HG03565 (cell line): ENCODE results near the gene CYSTM1.

ENCODE experiments used
- ATAC-seq: cut with Tn5 transposase; IDR thresholded peaks from one replicate; pipeline ENCODE4 v1.9.1; 2021; ENCODE audit warnings: mild to moderate bottlenecking, moderate library complexity; ENCODE audit not compliant: unreplicated experiment

The CYSTM1 gene

DNA sequence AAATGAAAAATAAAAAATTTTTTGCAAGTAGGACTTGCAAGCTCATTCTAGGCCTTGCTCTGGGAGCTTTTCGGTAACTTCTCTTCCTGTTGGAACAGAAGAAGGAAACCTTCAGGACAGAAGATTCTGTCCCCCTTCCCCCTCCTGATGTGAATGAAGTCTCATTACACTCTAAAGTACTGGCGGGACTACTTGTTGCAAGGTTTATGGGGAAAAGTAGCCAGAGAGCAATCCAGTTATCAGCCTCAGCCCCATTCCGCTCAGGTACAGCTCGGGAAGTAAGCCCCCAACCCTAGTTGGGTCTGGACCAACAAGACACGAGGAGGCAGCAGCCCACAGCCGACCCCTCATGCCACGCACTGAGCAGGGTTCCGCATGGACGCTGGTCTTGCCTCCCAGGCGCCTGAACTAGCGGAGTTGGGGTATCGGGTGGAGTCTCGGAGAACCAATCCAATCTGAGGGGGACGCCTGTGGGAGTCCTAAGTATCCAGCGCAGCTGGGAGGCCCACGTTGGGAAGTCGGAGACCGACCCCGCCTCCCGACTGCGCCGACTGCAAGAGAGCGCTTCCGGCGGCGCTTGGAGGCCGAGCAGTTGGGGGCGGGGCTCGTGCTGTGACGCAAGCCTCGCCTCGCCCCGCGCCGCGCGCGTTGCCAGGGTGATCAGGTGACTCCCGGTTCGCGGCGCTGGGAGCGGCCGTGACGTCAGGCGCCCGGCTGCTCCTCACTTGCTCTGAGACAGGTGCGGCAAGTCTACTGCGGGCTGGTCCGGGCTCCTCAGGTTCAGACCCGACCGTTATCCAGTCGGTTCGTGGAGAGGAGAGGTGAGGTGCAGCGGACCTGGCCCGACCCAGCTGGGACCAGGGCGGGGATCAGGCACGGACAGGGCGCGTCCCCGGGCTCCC lies at the start of gene CYSTM1:
CYSTM1 (plus strand) TSS at position 724 of the 902 bp plus-strand sequence. CDS start 19,278 bp downstream, outside the sequence.
- peak; percentile 90 for ATAC-seq

DNA sequence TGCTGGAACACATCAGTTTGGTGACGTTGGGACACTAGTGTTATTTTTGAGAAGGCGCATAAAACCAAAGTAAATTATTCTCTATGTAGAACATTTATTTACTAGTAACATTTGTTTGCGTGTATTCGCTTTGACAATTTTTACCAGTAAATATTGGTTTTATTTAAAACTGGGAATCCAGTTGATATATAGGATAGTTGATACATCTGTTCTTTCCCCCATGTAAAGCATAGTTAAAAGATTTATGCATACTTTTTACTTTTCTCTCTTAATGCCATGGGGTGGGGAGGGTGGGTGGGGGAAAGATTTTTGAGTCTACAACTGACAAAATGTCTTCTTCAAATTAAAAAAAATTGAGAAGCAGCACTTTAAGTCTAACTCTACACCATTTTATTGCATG lies 49.4 kb upstream of the CYSTM1 start, which contains the start of gene IGIP:
IGIP (plus strand) TSS at position 301 of the 400 bp plus-strand sequence. CDS start 2,540 bp downstream, outside the sequence.
- ATAC-seq, result no peak

DNA sequence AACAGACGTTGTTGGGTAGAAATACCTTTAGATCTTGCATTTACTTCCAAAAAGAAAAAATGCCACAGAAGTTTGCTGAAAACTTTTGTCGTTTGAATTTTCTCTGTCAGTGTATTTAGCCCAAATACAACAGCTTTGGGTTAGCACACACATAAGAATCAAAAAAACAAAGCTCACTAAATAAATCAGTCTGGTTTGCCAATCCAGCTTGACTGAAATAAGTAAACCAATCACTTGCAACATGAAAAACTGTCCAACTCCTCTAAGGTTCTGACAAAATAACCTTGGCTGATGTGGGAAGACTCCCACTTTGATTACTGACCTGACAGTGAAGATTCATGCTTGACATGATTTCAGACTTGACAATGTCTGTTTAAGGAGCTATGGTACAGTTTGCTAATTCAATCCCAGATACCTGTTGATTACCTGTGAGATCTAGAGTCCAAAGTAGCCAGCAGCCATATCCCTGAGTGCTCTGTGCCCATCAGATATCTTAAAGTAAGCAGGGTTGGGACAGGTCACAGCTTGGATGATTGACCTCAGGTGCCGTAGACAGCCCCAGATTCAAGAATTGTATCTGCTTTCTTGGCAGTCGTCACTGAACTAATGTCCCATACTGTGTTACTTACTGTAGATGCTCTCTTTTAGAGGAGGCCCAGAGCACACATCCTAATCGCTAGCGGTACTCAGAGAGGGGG lies 48.5 kb upstream of the CYSTM1 start:
- no peak for ATAC-seq

DNA sequence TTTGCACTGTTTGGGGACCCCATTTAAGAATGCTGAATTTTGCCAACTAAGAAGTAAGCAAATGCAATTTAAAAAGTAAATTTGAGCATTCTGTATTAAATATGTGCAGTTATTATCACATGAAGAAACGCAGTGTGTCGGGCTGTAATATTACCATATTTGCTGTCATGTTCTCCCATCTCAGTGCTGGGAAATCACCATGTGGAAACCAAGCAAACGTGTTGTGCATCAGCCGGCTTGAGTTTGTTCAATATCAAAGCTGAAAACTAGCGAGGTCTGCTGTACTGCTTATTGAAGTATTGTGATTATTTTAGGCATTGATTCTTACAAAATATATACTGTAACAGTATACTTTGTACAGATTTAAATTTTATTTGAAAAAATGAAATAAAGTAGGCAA lies 46.6 kb upstream of the CYSTM1 start:
- no peak for ATAC-seq

- no peak for ATAC-seq
These were observed 43.8 kb upstream of the CYSTM1 start for GRCh38 chr5:140130949-140131733.

DNA sequence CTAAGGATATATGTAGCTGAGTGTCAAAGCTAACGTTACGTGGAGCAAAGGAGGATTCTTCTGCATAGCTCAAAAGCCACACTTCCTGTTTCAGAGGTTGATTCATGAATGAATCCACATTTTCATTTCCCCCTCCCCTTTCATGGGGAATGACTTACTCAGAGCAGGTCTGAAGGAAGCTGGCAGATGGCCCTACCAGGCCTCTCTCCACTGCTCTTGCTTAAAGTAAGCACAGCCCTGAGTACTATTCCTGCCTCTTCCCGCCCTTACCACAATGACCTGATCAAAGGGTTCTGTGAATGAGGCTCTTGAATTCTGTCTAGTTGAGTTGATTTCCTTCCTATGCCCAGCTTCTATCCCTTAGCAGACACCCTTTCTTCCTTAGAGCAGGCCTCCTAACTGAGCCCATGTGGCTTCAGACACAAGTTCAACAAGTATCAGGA lies 43.0 kb upstream of the CYSTM1 start:
- no peak for ATAC-seq

GRCh38 chr5:140133514-140134167 lies 41.3 kb upstream of the CYSTM1 start:
- no peak for ATAC-seq

GRCh38 chr5:140134277-140134935 lies 40.6 kb upstream of the CYSTM1 start:
- ATAC-seq, result no peak

- ATAC-seq, result no peak
These were observed 39.9 kb upstream of the CYSTM1 start for GRCh38 chr5:140135127-140135526.

GRCh38 chr5:140136624-140137023 lies 38.4 kb upstream of the CYSTM1 start:
- no peak for ATAC-seq

DNA sequence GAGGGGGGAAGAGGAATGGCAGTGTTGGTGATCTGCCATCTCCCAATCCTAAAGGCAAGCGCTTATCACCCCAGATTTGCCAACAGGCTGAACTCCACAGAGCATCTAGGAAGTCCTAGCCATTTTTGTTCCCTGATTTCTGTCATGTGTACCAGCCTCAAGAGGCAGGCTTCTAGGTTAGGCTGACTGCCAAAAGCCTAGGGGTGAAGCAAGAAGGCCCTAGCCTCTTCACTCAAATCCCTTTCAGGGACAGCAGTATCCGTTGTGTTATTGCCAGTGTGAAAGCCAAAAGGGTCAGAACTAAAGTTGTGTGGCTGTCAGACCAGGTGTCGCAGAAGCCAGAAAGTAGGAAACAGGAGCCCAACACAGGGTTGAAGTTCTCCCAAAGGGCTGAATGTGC lies 34.6 kb upstream of the CYSTM1 start:
- ATAC-seq, result no peak

DNA sequence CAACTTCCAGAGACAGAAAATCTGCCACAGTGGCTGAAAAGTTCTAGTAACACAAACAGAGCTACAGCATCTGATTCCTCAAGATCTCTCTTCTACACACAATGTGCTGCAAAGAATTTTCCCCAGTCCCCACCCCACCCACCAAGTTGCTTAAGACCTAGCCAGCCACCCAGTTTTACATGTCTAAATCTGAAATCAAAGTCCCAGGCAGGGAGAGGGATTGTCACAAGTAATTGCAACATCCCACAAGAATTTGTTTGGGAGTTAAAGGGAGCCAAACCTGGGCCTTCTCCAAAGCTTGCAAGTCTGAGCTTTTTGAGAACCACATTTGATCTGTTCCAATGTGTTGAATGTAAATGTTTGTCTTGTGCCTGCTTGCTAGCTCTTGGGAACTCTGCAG lies 33.7 kb upstream of the CYSTM1 start:
- ATAC-seq, result no peak

DNA sequence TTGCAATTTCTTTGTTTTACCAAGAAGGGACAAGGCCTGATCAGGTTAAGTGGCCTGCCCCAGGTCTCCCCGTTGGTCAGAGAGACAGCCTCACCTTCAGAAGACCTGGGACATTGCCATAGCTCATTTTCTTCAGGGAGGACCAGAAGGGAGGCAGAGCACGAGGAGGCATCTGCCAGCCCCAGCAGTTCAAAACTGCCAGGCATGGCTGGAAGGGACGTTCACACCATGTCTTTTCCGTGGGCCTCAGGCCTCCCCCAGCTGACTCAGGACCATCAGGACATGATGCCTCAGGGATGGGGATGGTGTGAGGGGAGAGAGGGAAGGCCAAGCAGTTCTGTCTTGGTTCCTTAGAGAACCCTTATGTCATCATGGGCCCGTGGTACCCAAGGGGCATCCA lies 32.7 kb upstream of the CYSTM1 start:
- no peak for ATAC-seq

- ATAC-seq, result no peak
These were observed 32.1 kb upstream of the CYSTM1 start for GRCh38 chr5:140142856-140143255.

GRCh38 chr5:140143521-140144258 lies 31.3 kb upstream of the CYSTM1 start:
- no peak for ATAC-seq

DNA sequence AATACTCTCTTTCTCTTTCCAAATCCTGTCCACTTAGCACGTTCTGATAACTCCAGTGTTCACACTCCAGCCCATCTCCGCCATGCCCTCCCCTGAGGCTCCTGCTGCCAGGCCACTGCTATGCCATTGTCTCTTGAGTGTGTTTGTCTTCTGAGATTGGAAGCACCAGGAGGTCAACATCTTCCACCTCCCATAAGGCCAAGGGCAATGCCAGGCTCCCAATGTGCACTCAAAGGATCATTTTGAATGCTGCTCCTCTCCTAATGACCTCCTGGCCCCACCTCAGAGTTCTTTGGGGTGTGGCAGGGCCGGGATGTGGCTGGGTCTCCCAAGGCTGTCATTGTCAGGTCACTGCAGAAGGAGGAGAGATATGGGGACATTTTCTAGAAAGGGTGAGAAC lies 29.7 kb upstream of the CYSTM1 start:
- ATAC-seq, result no peak

DNA sequence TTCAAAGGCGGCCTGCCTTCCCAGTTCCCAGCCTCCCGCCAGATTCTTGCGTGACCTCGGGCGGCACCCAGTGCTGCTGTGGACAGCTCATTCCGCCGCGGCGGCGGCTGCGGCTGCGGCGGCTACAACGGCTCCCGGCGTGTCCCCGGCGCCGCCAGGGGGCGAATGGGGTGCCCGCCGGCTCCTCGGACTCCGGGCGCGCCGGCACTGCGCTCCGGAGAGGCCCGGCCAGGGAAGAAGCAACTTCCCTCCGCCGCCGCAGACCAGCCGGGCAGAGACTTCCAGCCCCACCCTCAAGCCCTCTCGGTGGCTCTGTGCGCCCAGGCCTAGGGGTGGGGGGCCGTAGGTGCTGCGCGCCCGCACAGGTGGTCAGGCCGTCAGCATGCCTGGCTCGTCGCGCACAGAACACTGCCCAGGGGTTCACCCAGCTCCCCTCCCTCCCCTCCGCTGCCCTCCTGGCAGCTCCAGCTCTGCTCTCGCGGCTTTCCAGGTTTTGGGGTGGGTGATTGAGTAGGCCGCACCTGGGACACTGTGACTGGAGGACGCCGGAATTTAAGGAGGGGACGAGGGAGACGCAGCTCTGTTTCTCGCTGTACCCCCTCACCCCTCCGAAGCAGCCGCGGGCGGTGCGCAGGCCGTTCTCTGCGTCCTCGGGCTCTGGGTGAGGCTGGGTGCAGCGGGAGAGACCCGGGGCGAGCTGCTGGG lies 29.0 kb upstream of the CYSTM1 start:
- ATAC-seq, result no peak

DNA sequence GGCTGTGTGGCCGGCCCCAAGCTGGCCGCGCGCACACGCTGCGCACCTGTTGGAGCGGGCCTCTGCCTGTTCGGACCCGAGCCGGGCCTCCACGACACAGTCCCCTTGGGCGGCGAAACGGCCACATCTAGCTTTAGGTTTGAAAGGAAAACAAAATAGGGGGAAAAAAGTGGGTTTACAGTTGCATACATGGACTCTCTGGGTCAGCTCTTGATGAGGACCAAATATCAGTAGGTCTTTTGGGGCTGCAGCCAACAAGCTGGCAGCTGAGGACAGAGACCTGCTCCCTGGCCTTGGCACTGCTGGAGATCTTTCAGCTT lies 28.5 kb upstream of the CYSTM1 start:
- ATAC-seq, result no peak

- ATAC-seq, result no peak
These were observed 27.5 kb upstream of the CYSTM1 start for GRCh38 chr5:140147460-140147859.
